NCI-H82 treated with DMSO at 0.1 percent for 48 hours (cell line): ENCODE results near the gene NRXN3.
A peak's percentile ranks its signal among the peaks of the same experiment; 100 is the strongest.

Experiments
- DNase-seq: peaks from one replicate; lab custom pipeline; 2025; ENCODE audit not compliant: unreplicated experiment; lab: John Stamatoyannopoulos, UW

Gene NRXN3

DNA sequence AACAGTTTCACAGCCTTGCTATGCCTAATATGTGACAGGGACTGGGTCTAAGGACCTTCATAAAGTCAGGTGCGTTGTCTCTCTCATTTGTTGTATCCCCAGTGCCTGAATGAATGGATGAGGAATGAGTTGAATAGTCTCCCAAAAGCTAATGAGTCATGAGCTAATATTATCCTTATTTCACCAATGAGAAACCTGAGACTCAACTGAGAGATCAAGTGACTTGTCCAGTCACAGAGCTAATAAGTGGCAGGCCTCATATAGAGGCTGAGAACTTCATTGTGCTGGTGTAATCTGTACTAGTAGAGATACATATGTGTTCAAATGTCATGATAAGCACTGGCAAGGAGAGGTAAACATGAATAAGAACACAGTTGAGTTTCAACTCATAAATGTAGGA is 612.4 kb downstream of the NRXN3 start:
- no peak for DNase-seq

DNA sequence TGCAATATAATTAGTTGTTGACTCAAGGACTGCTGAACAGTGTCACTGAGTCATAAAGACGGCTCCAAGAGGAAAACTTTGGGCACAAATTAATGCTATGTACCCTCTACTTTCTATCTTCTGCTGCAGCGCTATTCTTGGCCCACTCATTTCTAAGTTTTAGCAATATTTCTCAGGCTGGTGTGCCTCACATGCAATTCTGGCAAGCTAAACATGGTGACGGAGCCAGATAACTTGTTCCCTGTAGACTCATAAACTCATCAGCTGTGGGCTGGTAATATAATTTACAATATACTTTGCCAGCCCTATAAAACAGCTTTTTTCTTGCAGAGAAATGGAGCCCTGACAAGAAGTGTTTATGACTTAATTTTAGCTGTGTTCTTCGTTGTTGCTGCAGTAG is 615.1 kb downstream of the NRXN3 start:
- DNase-seq, result no peak

DNA sequence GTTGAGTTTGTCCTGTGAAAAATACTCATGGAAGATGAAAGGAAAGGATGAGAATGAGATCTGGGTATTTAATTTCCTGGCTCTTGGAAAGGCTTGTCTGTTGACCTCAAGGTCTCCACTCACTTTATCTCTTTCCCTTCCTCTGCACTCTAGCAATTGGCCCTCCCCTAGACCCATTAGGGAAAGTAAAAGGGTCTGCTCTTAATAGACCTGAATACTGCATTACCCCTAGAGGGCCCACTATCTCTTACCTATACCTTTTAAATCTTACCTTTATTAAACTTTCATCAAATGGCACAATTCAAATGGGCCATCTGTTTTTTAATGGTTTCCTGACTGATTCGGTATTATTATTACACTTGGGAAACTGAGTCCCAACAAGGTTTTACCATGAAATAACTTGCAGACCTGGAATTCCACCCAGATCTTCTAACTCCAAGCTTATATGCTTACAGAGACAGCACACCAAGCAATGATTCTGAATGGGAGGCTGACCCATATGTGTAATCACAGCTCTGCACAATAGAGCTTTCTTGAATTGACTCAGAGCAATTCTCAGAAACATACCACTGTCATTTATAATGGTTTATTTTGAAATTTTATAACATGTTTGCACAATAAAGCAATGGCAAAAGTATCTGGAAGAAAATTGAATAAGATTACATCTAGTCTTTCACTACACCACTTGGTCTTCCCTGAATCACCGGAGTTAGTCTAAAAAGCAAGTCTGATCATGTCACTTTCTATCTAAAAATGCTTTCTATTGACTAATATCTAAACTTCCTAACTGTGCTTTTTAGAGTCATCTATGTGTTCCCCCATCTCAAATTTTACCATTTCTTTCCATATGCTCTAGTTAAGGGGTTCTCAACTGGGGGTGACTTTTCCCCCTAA is 618.5 kb downstream of the NRXN3 start:
- DNase-seq, result no peak

GRCh38 chr14:78790271-78790670 is 620.1 kb downstream of the NRXN3 start:
- DNase-seq, result no peak

- DNase-seq, result no peak
These were observed 628.6 kb downstream of the NRXN3 start for GRCh38 chr14:78798757-78799156.

DNA sequence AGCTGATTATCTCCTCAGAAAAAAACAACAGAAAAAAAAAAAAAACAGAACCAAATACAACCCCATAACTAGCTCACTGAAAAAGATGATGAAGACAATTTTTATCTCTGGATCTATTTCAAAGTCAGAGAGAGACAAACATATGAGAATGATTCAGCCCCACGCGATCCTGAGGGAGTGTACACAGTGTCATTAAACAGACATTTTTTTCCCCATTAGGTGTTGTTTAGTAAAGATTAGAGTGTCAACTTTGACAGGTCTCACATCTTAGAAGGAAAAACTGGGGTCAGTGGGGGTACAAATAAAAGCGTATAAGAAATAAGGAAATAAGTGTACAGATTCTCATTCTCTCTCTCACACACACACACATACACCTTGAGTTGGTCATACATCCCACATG is 635.4 kb downstream of the NRXN3 start:
- no peak for DNase-seq

- DNase-seq, result no peak
These were observed 652.9 kb downstream of the NRXN3 start for GRCh38 chr14:78823035-78823434.

GRCh38 chr14:78823516-78823915 is 653.3 kb downstream of the NRXN3 start:
- DNase-seq, result no peak

DNA sequence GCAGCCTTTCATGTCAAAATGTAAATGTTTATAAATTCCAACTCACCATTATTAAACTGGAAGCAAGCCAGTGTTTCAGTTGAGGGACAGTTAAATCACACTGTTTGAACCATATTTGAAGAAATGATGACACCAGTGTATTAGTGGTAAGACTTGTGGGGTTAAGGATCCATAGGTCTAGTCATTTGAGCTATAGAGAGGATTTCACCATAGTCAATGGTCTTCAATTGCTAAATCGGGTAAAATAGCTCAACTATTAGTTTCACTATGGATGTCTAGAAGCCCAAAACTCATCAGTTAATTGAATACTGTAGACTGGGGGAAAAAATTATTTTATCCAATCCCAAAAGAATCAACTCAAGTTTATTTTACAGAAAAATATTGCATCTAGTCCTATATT is 659.1 kb downstream of the NRXN3 start:
- no peak for DNase-seq

- DNase-seq, result peak; percentile 84
These were observed 664.7 kb downstream of the NRXN3 start for GRCh38 chr14:78834766-78835451.

- DNase-seq, result no peak
These were observed 665.7 kb downstream of the NRXN3 start for GRCh38 chr14:78835909-78836308.

DNA sequence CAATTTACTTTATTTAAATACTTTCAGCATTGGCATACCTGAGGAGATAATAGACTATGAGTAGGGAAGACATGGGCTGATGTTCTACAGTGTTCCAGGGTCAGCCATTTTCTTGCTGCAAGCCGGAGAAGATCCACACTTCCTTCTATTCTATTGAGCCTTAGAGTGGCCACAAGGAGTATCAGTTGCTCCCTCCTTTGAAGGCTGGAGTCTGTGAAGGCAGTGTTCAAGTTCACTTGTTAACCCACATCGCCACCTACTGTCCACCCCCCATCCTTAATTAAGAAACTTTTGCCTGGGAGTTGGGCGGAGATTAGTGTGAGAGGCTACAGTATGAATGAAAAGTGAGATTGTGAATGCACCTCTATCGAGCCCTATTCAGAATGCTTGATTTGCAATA is 666.6 kb downstream of the NRXN3 start:
- peak; percentile 83 for DNase-seq

GRCh38 chr14:78838959-78839358 is 668.8 kb downstream of the NRXN3 start:
- no peak for DNase-seq

DNA sequence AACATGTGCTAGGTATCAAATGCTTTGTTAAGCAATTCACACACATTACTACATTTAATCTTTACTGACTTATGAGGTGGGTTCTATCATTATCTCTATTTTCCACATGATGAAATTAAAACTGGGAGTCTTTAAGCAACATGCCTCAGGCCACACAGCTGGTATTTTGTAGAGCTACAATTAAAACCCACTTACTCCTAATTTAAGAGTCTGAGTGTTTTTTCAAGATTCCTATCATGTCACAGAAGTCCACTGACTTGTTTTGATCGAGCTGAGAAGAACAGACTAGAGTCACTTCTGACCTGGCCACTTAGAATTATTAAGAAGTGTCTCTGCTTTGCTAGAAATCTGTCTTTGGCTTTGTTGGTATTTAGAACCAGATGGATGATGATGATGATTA is 670.7 kb downstream of the NRXN3 start:
- no peak for DNase-seq

- DNase-seq, result no peak
These were observed 677.6 kb downstream of the NRXN3 start for GRCh38 chr14:78847801-78848200.

GRCh38 chr14:78848234-78848820 is 678.2 kb downstream of the NRXN3 start:
- DNase-seq, result no peak

GRCh38 chr14:78849952-78850351 is 679.8 kb downstream of the NRXN3 start:
- no peak for DNase-seq

- DNase-seq, result no peak
These were observed 681.0 kb downstream of the NRXN3 start for GRCh38 chr14:78851189-78851588.

- no peak for DNase-seq
These were observed 681.9 kb downstream of the NRXN3 start for GRCh38 chr14:78852040-78852439.

DNA sequence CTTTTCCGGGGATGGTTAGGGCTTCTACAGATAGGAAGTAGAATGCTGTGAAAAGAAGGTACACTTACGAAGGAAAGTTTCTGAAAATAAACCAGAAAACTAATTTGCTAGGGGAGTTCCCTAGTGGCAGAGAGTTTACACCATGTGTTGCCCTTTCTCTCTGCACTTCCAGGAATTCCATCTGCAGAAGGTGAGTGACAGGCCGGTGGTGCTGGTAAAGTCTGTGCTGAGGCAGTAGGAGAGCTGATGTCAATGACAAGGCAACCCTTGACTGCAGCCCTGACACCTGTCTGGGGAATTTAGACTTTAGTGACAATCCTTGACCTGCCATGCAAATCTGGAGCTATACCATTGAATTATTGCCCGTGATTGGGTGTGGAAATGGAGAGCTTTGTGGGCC is 687.8 kb downstream of the NRXN3 start:
- no peak for DNase-seq

GRCh38 chr14:78863143-78863542 is 693.0 kb downstream of the NRXN3 start:
- DNase-seq, result no peak

- DNase-seq, result no peak
These were observed 702.7 kb downstream of the NRXN3 start for GRCh38 chr14:78872837-78873236.
